NK-92 (cell line): ENCODE results near the gene KARS1.
A peak's percentile ranks its signal among the peaks of the same experiment; 100 is the strongest.

Experiments used
- DNase-seq: peaks from one replicate; lab custom pipeline; 2025; ENCODE audit not compliant: unreplicated experiment; lab: John Stamatoyannopoulos, UW

Gene KARS1

DNA sequence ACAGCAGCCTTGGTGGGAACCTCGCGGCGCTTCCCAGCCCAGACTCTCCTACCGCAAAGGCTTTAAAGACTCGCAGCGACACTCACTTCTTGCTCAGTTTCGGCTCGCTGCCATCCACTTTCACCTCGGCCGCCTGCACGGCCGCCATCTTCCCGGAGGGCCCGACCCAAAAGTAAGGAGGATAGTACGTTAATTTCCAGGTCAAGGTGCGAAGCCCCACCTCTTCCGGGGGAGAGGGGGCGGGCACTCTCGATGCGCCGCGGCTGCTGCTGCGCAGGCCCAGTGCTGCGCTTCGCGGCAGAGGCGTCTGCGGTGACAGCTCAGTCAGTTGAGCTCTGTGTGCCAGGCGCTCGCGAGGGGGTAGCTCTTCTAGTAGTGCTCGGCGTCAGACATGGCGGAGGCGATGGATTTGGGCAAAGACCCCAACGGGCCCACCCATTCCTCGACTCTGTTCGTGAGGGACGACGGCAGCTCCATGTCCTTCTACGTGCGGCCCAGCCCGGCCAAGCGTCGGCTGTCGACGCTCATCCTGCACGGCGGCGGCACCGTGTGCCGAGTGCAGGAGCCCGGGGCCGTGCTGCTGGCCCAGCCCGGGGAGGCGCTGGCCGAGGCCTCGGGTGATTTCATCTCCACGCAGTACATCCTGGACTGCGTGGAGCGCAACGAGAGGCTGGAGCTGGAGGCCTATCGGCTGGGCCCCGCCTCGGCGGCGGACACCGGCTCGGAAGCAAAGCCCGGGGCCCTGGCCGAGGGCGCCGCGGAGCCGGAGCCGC is at the start of gene KARS1, which contains the start of gene TERF2IP:
TSS of gene KARS1 (minus strand) at position 174 of the 773 bp plus-strand sequence. CDS start at position 148, 26 bp downstream.
TSS of gene TERF2IP (plus strand) at position 282 of the 773 bp plus-strand sequence. CDS start at position 392, 110 bp downstream.
- peak; percentile 70 for DNase-seq

DNA sequence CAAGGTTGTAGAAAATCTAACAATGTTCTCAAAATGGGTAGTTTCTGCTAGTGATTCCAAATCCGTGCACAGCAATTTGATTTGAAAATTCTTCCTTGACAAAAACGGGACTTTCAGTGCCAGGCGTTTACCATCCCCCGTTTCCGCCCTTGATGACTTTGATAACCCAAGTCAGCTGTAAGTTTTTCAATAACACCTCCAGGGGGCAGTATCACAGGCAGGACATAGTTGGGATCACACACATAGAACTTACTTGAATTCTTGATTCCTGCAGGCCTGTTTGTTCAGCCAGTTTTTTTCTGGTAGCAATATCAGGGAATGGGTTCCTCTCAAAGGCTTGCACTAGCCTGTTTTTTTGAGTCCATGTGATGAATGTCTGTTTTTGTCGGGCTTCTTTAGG is 48.2 kb upstream of the KARS1 start:
- no peak for DNase-seq

DNA sequence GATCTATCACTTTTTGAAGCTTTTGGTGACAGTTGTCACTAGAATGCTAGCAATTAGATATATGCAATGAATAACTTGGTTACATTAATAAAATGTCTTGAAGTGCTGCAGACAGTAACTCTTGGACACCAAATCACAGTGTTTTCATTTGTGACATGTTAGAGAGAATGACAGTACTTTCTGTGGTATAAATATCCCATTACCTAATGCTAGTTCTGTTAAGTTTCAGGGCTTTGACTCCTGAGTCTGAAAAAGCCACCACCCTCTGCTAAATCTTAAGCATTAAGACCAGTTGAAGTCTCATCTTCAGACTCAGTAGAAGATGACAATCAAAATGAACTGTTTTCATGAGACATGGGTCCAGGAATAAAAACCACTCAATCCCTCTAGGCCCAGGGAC is 39.9 kb upstream of the KARS1 start:
- DNase-seq: no peak

DNA sequence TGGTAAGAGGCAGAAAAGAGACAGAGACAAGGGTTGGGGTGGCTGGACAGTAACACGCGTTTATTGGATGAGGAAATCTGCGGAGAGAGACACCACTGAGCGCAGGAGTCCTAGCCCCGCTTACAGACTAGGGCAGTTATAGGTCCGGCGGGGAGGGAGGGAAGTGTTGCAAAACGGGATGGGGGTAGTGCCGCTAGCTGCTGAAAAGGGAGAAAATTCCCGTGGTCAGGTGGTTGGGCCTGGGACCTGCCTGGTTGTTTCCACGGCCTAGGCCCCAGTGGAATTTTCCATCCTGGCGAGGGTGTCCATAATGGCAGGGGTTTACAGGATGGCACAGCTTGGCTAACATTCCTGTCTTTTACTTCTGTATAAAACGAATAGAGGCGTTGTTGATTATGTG is 34.8 kb upstream of the KARS1 start:
- no peak for DNase-seq

DNA sequence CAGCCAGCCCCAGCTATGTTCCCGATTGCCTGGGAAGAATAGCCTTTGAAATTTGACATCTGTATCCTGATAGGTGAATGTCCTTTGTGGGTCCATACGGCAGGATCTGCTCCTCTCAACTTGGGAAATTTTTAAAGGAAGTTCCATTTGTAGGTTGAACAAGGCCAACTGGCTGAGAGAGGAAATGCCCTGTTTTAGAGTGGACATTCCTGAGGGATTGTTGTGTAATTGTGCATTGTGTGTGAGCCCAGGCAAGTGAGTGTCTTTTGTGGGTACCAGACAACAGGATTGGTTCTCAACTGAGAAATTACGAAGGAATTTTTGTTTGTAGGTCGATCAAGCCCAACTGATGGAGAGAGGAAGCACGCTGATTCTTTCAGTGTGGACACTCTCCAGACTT is 31.9 kb upstream of the KARS1 start:
- no peak for DNase-seq

DNA sequence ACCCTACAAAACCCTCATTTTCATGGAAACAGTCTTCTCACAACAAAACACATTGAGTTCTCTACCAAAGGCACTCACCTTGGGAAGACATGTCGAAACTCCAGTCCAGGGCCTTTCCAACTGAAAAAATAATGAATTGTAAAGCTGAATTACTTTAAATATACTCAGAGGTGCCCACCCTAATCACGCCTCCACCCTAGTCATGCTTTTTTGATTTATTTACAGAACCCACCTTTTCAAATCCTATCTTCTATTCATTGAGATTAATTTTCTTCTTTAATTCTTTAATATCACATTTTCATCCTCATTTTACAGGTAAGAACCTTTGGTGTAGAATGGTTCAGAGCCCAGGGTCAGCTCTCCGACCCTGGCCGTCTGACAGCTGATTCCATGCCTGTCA is 29.4 kb upstream of the KARS1 start, which contains the start of gene CPHXL2:
TSS of gene CPHXL2 (minus strand) at position 101 of the 400 bp plus-strand sequence. CDS start at position 91, 10 bp downstream.
- no peak for DNase-seq

DNA sequence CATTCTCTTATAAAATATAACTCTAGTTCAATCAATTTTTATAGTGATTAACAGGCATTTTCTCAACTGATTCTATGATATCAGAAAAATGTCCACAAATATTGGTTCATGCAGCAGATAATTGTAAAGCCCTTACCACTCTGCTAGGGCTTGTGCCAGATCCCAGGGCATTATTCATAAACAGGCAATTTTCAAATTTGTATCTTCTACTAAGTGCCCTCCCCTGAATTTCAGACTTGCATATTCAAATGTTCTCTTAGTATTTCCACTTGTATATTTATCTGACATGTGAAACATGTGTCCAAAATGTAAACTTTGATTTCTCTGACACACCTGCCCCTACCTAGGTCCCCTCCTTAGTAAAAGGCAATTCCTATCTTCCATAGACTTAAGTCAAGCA is 20.0 kb upstream of the KARS1 start:
- no peak for DNase-seq

DNA sequence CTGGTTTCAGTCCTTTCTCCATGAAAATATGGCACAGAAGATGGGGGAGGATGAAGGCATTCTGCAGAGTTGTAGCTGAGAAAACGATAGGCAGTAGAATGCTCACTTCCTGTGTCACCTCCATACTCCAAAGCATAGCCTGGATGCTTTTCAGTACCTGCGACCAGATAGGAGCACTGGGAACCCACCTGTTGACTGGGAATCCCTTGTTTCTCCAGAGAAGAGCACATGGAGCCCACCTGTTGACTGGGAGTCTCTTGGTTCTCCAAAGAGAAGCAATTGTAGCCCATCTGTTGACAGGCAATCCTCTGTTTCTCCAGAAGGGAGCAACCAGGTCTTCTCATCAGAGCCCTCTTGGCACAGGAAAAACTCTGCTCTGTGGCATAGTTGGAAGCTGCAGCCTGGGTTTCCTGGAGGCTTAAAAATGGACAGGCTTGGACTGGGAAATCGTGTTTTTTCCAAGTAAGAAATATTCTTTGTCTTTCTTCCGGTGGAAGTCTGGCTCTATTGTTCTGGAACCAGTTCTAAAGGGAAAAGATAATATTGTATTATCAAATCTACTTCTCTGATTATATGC is 13.3 kb upstream of the KARS1 start:
- no peak for DNase-seq

DNA sequence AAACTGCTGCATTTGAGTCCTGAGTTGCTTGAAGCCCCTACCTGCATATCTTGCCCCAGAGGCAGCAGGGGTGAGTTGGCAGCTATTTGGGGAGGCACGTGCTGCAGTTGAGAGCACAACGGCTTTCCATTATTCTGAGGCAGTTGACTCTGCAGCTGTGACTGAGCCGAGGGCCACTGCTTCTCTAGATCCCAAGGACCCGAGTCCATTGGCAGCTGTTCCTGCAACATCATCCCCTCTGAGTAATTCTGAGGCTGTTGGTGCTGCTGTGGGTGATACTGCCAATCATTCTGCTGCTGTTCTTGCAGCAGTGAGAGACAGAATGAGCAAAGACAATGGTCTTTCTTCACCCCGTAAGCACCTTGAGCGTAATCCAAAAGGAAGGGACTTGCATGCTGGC is 12.9 kb upstream of the KARS1 start:
- no peak for DNase-seq

DNA sequence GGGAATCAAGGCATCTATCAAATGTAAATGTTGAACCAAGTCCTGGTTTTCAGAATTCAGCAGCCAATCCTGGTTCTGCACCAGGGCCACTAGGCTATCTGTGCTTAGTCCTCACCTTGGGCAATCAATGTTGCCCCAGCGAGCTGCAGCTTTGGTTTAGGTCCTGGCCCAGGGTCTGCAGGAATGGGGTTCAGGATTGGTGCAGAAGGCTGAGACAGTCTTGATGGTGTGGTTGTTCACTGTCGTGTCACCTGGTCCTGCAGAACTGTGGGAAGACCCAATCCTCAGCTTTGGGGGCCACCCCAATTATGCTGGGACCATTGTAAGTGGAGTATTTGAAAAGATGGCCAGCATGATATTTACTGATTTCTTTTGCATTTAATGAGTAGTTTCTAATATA is 10.7 kb upstream of the KARS1 start:
- DNase-seq: no peak

DNA sequence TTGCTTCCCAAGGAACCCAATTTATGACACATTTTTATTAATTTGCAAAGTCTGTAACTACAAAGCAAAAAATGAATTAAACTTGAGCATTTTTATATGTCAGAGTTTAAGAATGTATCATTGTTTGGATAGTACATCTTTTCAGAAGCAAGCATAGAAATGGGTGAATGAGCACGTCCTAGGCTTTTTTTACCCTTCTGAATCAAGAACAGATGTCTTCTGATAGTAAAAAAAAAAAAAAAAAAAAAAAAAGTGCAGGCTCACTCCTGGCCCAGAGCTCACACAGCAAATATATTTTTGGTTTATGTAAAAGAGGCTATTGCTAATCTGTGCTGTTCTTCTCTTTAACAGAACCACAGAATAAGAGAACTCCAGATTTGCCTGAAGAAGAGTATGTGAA is 6.5 kb upstream of the KARS1 start:
- DNase-seq: no peak

DNA sequence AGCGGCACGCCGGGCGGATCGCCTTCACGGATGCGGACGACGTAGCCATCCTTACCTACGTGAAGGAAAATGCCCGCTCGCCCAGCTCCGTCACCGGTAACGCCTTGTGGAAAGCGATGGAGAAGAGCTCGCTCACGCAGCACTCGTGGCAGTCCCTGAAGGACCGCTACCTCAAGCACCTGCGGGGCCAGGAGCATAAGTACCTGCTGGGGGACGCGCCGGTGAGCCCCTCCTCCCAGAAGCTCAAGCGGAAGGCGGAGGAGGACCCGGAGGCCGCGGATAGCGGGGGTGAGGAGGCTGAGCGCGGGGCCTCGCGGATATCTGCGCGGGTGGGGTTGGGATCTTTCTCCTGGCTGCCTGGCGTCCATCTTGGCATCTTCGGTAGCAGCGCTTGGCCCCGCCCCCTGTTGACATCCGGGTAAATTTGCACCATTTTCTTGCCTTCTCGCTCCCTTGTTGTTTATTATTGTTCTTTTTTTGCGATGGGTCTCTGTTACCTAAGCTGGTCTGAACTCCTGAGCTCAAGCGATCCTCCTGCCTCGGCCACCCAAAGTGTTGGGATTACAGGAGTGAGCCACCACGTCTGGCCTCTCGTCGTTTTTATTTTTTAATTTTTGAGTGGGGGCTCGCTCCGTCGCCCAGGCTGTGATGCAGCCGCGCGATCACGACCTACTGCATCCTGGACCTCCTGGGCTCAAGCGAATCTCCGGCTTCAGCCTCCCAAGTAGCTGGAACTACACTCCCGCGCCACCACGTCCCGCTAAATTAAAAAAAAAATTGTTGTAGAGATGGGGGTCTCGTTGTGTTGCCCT is 1.0 kb upstream of the KARS1 start:
- DNase-seq: peak; percentile 30

DNA sequence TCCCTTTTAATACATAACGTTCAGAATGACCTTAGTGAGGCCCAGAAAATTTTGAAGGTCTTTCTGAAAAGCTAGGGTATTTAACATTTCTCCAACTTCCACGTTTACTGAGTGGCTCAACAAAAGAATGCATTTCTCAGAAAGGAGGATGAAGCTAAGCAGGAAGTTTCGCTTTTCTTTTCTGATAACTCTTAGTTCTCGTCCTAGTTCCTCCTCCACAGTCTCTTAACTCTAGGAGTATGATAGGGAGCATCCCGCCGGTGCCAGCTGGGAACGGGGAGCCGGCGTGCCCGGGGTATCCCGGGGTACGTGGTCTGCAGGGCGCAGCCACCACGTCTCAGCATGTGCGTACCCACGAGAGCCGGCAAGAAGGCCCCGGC is 363 bp downstream of the KARS1 start:
- no peak for DNase-seq

DNA sequence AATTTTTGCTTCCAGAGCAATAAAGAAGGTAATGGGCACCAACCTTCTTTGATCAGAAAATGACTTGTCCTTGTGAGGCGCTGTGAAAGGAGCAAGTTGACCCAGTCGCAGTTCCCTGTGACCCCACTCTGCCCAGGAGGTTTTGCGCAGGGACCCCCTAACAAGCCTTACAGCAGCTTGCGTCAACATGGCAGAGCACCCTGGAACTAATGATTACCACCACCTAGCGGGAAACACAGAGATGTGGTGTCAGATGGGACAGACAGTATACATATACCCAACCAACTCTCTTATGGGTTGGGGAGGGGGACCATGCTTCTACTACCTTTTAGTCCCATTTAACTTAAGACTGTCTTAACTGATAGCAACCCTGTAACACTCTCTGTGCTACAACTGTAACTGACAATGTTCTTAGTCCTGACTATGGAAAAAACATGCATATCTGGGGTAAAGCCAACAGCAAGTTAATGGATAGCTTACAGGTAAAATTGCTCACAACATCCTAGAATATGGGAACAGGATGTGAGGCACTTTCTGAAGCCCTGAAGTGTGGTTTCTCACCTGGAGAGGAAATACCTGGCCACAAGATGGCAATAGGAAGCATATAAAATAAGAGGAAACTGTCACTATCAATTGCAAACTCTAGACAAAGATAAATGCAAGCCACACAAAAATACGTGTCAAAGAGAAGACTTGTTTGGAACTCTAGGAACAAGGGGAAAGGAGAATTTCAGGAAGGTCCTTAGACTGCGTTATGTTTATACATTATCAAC is 3.0 kb downstream of the KARS1 start:
- DNase-seq: no peak

DNA sequence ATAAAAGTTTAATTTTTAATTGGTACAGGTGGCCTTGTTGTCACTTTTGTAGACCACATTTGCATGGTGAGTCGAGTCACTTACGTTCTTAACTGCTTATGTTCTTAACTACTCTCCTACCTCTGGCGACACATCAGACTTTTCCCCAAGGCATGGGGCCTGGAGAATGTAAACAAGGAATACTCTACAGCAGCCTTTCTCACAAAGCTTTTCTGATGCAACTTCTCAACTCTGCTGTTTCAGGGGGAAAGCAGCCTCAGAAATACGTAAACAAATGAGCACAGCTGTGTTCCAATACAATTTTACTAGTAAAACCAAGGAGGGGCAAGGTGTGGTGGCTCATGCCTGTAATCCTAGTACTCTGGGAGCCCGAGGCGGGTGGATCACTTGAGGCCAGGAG is 6.9 kb downstream of the KARS1 start:
- no peak for DNase-seq

DNA sequence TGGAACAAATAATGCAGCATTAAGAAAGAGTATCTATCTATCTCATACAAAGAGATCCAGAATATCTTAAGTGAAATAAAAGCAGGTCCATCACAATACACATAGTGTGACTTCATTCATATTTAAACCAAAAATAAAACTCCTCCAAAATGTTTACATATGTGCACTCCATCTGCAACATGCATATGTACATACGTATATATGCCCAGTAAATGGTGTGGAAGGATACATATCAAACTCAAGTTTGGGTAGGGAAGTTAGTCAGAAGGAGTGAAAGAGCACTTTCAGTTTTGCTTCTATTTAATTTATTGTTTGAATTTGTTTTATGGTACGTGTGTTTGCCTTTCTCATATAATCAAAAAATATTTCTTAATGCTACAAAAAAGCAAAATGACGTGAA is 12.4 kb downstream of the KARS1 start:
- DNase-seq: no peak

DNA sequence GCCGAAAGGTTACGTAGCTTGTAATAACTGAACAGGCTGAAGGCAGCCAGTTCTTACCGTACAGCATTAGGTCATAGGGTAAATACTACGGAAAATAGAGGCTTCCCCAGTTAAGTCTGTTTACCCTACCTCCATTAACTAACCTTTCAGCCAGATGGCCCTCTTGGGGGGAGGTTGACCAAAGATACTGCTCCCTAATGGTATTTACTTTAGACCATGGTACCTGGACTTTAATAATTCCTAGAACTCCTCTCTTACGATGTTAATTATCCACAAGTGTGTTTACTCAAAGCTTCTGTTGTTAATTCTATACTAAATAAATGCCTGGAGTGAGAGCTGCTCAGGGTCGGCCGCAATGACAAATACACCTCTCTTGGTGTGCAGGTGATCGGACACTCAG is 14.6 kb downstream of the KARS1 start:
- DNase-seq: no peak

DNA sequence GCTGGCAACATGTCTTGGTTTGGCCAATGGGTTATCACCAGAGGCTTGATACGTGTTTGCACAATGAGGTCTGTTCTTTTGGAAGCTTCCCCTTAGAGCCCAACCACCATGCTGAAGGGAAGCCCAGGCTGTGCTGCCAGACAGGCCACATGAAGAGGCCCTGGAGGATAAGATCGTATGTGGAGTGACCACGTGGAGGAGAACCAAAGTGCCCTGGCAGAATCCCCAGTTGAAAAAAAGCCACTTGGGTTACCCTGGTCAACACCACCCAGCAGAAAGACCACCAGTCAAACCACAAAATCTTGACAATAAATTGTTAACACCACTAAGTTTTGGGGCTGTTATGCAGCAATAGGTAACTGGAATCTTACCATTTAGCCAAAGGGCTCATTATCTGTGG is 17.4 kb downstream of the KARS1 start:
- no peak for DNase-seq

DNA sequence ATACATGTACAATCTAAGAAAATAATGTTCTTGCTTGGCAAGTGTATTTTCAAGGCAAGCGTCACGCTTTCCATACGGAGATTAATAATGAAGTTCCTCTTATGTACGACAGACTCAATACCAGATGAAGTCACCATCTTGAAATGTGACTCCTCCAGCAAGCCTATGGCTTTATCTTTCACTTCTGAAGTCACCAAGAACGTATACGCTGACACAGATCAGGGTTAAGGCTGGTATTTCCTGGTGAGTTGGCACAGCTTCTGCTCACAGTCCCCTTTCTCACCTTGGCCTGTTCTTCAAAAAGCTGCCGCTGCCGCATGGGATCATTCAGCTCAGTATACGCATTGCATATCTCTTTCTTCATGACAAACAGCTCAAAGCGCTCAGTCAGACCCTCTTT is 18.3 kb downstream of the KARS1 start:
- DNase-seq: no peak

DNA sequence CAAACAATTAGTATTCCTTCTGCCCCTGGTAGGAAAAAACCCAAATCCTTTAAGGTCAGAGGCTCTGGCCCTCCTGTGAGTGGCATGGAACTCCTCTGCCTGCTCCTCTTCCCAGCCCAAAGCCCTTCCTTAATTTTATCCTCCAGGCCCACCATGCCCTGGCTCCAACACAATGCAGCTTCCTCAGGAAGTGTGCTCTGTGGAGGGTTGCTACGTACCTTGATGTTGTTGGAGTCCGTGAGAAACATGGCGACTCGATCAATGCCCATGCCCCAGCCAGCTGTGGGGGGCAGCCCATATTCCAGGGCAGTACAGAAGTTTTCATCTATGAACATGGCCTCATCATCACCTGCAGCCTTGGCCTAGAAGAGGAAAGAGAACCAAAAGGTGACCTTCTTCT is 19.1 kb downstream of the KARS1 start:
- no peak for DNase-seq

DNA sequence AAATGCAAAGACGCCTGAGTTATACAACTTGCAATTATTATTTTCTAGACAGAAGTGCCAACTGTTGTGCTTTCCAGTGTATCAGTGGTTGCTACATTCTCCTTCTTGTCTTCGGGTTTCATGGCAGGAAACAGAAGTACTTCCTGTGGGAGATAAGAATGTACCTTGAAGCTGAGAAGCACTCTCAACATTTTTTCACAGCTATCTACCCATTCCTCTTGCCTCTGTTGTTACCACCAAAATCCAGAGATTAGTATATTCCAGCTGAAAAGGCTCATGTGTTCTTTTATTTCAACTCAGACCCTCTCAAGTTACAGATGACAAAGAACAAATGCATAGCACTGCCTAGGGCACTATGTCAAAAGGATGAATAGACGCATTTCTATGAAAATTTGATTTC is 19.6 kb downstream of the KARS1 start:
- no peak for DNase-seq
